Suprapubic skin (tissue), 4 donors: Measurements from ENCODE around the gene KREMEN1. TPM values are rescaled to one million over a fixed set of nuclear protein-coding genes. Genes with fewer than 3 reads are reported as not detected.

Experiments used
- DNase-seq, 2 donors: peaks; one replicate each; pipeline ENCODE4 v3.0.0-alpha.2; 2019; ENCODE audit warnings: low spot score in 2 of 2
- H3K27ac ChIP-seq: fragments of 200-600 bp; sonication (generic); one replicate; pipeline ENCODE4 v1.5.1; 2019
- H3K27me3 ChIP-seq: fragments of 200-600 bp; sonication (generic); one replicate; pipeline ENCODE4 v1.5.1; 2019
- H3K36me3 ChIP-seq: fragments of 200-600 bp; sonication (generic); one replicate; pipeline ENCODE4 v1.5.1; 2019
- H3K4me1 ChIP-seq: fragments of 200-600 bp; sonication (generic); one replicate; pipeline ENCODE4 v1.5.1; 2019
- H3K4me3 ChIP-seq: fragments of 200-600 bp; sonication (generic); one replicate; pipeline ENCODE4 v1.5.1; 2019; ENCODE audit warnings: mild to moderate bottlenecking
- H3K9me3 ChIP-seq: fragments of 200-600 bp; sonication (generic); one replicate; pipeline ENCODE4 v1.5.1; 2019
- CTCF ChIP-seq, 2 donors: fragments of 200-600 bp in 1 of 2; fragments of 450-650 bp in 1 of 2; sonication (generic) in 1 of 2; IDR thresholded peaks; one replicate each; pipeline ENCODE4 v1.5.1; 2016 to 2019; ENCODE audit warnings: antibody characterized with exemption in 2 of 2, mild to moderate bottlenecking in 1 of 2, moderate library complexity in 1 of 2
- EP300 ChIP-seq: sonication (generic); formaldehyde crosslinking; IDR thresholded peaks from one replicate; pipeline ENCODE4 v1.6.1; 2017; ENCODE audit warnings: antibody characterized with exemption
- POLR2A ChIP-seq, 2 donors: fragments of 450-650 bp; IDR thresholded peaks; one replicate each; pipeline ENCODE4 v1.6.1; 2017; ENCODE audit warnings: antibody characterized with exemption in 2 of 2, mild to moderate bottlenecking in 2 of 2, moderate library complexity in 2 of 2
- POLR2AphosphoS5 ChIP-seq, 3 donors: sonication (generic); formaldehyde crosslinking; IDR thresholded peaks; one replicate each; pipeline ENCODE4 v1.6.1; 2017; ENCODE audit warnings: antibody characterized with exemption in 3 of 3
- WGBS: methylation state at CpG from one replicate; pipeline ENCODE4 v1.1.5; 2018; 5-methylcytosine and 5-hydroxymethylcytosine counted together
- total RNA-seq, 4 donors: library from RNA; depleted of rRNA; stranded (reverse); fragments of >200 nt; gene quantifications; one replicate each; pipeline ENCODE4 v1.1.0, GENCODE V29; 2016

Gene KREMEN1
- total RNA-seq, 4 donors from 2014 or later = 51.6 to 71.1 (median 60.9) TPM

GRCh38 chr22:29200901-29201300 lies 128.1 kb downstream of the KREMEN1 start:
- Histone ChIP-seq H3K36me3 (no peaks in the 10 kb centered on the region), H3K4me1 (peaks cover 18% of the 10 kb centered on the region), H3K27ac (no peak overlapping the region), H3K9me3 (no peaks in the 10 kb centered on the region), H3K4me3 (no peak overlapping the region), H3K27me3 (no peaks in the 10 kb centered on the region)
- DNase-seq = no peak
- no peak for TF ChIP-seq CTCF (IDR thresholded peaks at IDR 0.05)
- no peak for TF ChIP-seq POLR2A (IDR thresholded peaks at IDR 0.05)
- TF ChIP-seq POLR2AphosphoS5 (IDR thresholded peaks at IDR 0.05) = no peak
- TF ChIP-seq EP300 = no peak
- WGBS = 94% methylated on average over 6 of the region's 7 CpGs

GRCh38 chr22:29201782-29202181 lies 128.9 kb downstream of the KREMEN1 start:
- Histone ChIP-seq H3K27ac (no peak overlapping the region), H3K9me3 (no peaks in the 10 kb centered on the region), H3K36me3 (no peaks in the 10 kb centered on the region), H3K27me3 (no peaks in the 10 kb centered on the region), H3K4me3 (no peak overlapping the region), H3K4me1 (peaks cover 18% of the 10 kb centered on the region)
- no peak for DNase-seq
- 79% methylated on average over 7 of the region's 7 CpGs for WGBS
- no peak for TF ChIP-seq EP300
- TF ChIP-seq POLR2A (IDR thresholded peaks at IDR 0.05) = no peak
- no peak for TF ChIP-seq POLR2AphosphoS5 (IDR thresholded peaks at IDR 0.05)
- TF ChIP-seq CTCF (IDR thresholded peaks at IDR 0.05) = no peak

GRCh38 chr22:29202212-29203192 lies 129.7 kb downstream of the KREMEN1 start:
- no peak for DNase-seq
- WGBS = 39% methylated on average over 9 of the region's 24 CpGs

GRCh38 chr22:29203488-29204454 lies 130.9 kb downstream of the KREMEN1 start:
- WGBS = 71% methylated on average over 9 of the region's 9 CpGs
- no peak for DNase-seq
- no peaks in the 10 kb centered on the region for H3K36me3 ChIP-seq
- TF ChIP-seq POLR2A (IDR thresholded peaks at IDR 0.05) = no peak
- peaks cover 18% of the 10 kb centered on the region for H3K4me1 ChIP-seq
- no peaks in the 10 kb centered on the region for H3K9me3 ChIP-seq
- no peak overlapping the region for H3K27ac ChIP-seq
- no peak overlapping the region for H3K4me3 ChIP-seq
- no peaks in the 10 kb centered on the region for H3K27me3 ChIP-seq

More at GRCh38 chr22:29202212-29203192, 129.7 kb downstream of the KREMEN1 start:
- H3K27me3 ChIP-seq = no peaks in the 10 kb centered on the region
- no peak for TF ChIP-seq POLR2AphosphoS5 (IDR thresholded peaks at IDR 0.05)
- H3K4me3 ChIP-seq = no peak overlapping the region
- no peaks in the 10 kb centered on the region for H3K9me3 ChIP-seq
- peaks cover 18% of the 10 kb centered on the region for H3K4me1 ChIP-seq
- H3K27ac ChIP-seq = peak overlapping the region; percentile 48
- H3K36me3 ChIP-seq = no peaks in the 10 kb centered on the region

GRCh38 chr22:29204455-29205183 lies 131.8 kb downstream of the KREMEN1 start:
- H3K36me3 ChIP-seq = no peaks in the 10 kb centered on the region
- no peaks in the 10 kb centered on the region for H3K9me3 ChIP-seq
- H3K4me1 ChIP-seq = peaks cover 18% of the 10 kb centered on the region
- H3K4me3 ChIP-seq = no peak overlapping the region
- no peak for TF ChIP-seq POLR2AphosphoS5 (IDR thresholded peaks at IDR 0.05)
- no peak for TF ChIP-seq EP300
- TF ChIP-seq POLR2A (IDR thresholded peaks at IDR 0.05) = no peak
- no peak for TF ChIP-seq CTCF (IDR thresholded peaks at IDR 0.05)
- no peak overlapping the region for H3K27ac ChIP-seq
- 72% methylated on average over 8 of the region's 8 CpGs for WGBS
- H3K27me3 ChIP-seq = no peaks in the 10 kb centered on the region
- DNase-seq = no peak
